Endothelial cell of umbilical vein (primary cell): ENCODE results near the gene CKAP5. TPM values are rescaled to one million over a fixed set of nuclear protein-coding genes. Genes with fewer than 3 reads are reported as not detected.

ENCODE experiments used
- BruUV-seq: library from RNA; stranded (reverse); fragments of 400-500 nt; replicated peaks from 2 replicates; lab custom pipeline; 2021; lab: Mats Ljungman, UMichigan
- CTCF ChIA-PET: fragments of 300-600, 350-600 bp; sonication (Branson Sonifier 250); formaldehyde crosslinking; loops from one replicate; lab custom pipeline; 2021; ENCODE audit warnings: antibody characterized with exemption, inconsistent platforms; lab: Charles Lee
- POLR2A ChIA-PET: fragments of 300-600, 350-600 bp; sonication (Branson Sonifier 250); formaldehyde crosslinking; loops from one replicate; lab custom pipeline; 2021; ENCODE audit warnings: antibody characterized with exemption, inconsistent platforms; lab: Charles Lee
- DNase-seq: peaks from one replicate; pipeline ENCODE4 v3.0.0-alpha.2; 2011; ENCODE audit warnings: low read depth, low spot score
- FAIRE-seq: peaks from 2 replicates; lab custom pipeline; 2011; peaks lifted over from hg19 to GRCh38; lab: Jason Lieb, UNC
- H2AFZ ChIP-seq: 2 replicates; pipeline ENCODE4 v1.6.0; 2012; ENCODE audit warnings: low read depth, low read length, control low read depth, inconsistent platforms
- H3K27ac ChIP-seq: 2 replicates; pipeline ENCODE4 v1.5.1; 2011; ENCODE audit warnings: low read depth, mild to moderate bottlenecking, control low read depth, low read length, moderate library complexity; ENCODE audit not compliant: insufficient read depth
- H3K27me3 ChIP-seq, 2 experiments: 2 replicates each; pipeline versions ENCODE4 v1.6.0 to v1.6.1; 2011; ENCODE audit warnings: low read length in 2 of 2, mixed read lengths in 1 of 2; ENCODE audit not compliant: control insufficient read depth in 2 of 2, insufficient read depth in 2 of 2
- H3K36me3 ChIP-seq, 2 experiments: 2 replicates in 1 of 2; 3 replicates in 1 of 2; pipeline ENCODE4 v1.5.1; 2011; ENCODE audit warnings: low read length in 2 of 2, mild to moderate bottlenecking in 1 of 2, moderate library complexity in 1 of 2; ENCODE audit not compliant: control insufficient read depth in 2 of 2, insufficient read depth in 2 of 2; ENCODE audit errors: extremely low read depth in 1 of 2
- H3K4me1 ChIP-seq: 3 replicates; pipeline ENCODE4 v1.5.1; 2011; ENCODE audit warnings: mild to moderate bottlenecking, low read length; ENCODE audit not compliant: control insufficient read depth, insufficient read depth; ENCODE audit errors: extremely low read depth
- H3K4me2 ChIP-seq: 2 replicates; pipeline ENCODE4 v1.6.1; 2011; ENCODE audit warnings: low read length, control low read depth, mixed read lengths; ENCODE audit not compliant: insufficient read depth
- H3K4me3 ChIP-seq, 3 experiments: fragments of 200-600 bp in 1 of 3; sonication (generic), shearing (Covaris generic) in 1 of 3; replicated peaks in 1 of 3; 2 replicates each; pipeline ENCODE4 v1.5.1; 2011 to 2016; ENCODE audit warnings: control low read depth in 3 of 3, low read length in 3 of 3, mild to moderate bottlenecking in 2 of 3, inconsistent platforms in 1 of 3, low read depth in 1 of 3, moderate library complexity in 1 of 3; ENCODE audit not compliant: insufficient read depth in 1 of 3
- H3K79me2 ChIP-seq: 2 replicates; pipeline ENCODE4 v1.6.0; 2012; ENCODE audit warnings: low read length, inconsistent platforms; ENCODE audit not compliant: control insufficient read depth, insufficient read depth
- H3K9ac ChIP-seq: replicated peaks from 2 replicates; pipeline ENCODE3; 2011; ENCODE audit warnings: low read length, control low read depth; ENCODE audit not compliant: insufficient read depth; ENCODE audit errors: extremely low read depth
- H3K9me1 ChIP-seq: replicated peaks from 3 replicates; pipeline ENCODE4 v1.6.0; 2011; ENCODE audit warnings: mild to moderate bottlenecking, low read length; ENCODE audit not compliant: control insufficient read depth, insufficient read depth; ENCODE audit errors: extremely low read depth
- H3K9me3 ChIP-seq: replicated peaks from 2 replicates; pipeline ENCODE4 v1.5.1; 2012; ENCODE audit warnings: low read length, inconsistent platforms; ENCODE audit not compliant: control insufficient read depth, insufficient read depth
- H4K20me1 ChIP-seq: replicated peaks from 2 replicates; pipeline ENCODE3; 2011; ENCODE audit warnings: mild to moderate bottlenecking, low read length; ENCODE audit not compliant: control insufficient read depth, insufficient read depth; ENCODE audit errors: extremely low read depth
- EZH2 ChIP-seq: IDR thresholded peaks from 2 replicates; pipeline ENCODE4 v1.6.1; 2012; ENCODE audit warnings: borderline replicate concordance, low read depth, mild to moderate bottlenecking, moderate library complexity, low read length, inconsistent platforms; ENCODE audit not compliant: severe bottlenecking
- GATA2 ChIP-seq: IDR thresholded peaks from 2 replicates; pipeline ENCODE4 v1.7.0; 2011; ENCODE audit warnings: low read depth, mild to moderate bottlenecking, moderate library complexity, mixed read lengths, low read length; ENCODE audit not compliant: insufficient read length, insufficient read depth
- JUN ChIP-seq: IDR thresholded peaks from 2 replicates; pipeline ENCODE4 v1.6.1; 2011; ENCODE audit warnings: borderline replicate concordance, low read depth; ENCODE audit not compliant: insufficient read length, insufficient read depth
- MYC ChIP-seq: IDR thresholded peaks from one replicate; pipeline ENCODE4 v1.6.1; 2011; ENCODE audit warnings: mild to moderate bottlenecking, low read depth, low read length
- POLR2A ChIP-seq: IDR thresholded peaks from 2 replicates; pipeline ENCODE4 v1.6.1; 2012; ENCODE audit warnings: low read depth, mild to moderate bottlenecking, control low read depth, low read length
- POLR2AphosphoS5 ChIP-seq: IDR thresholded peaks from 2 replicates; pipeline ENCODE4 v1.6.1; 2012; ENCODE audit warnings: low read depth, mild to moderate bottlenecking, control low read depth, low read length, moderate library complexity; ENCODE audit not compliant: insufficient read depth
- dilution Hi-C: fragments of 300-500 bp; cut with MboI; formaldehyde crosslinking; loops from one replicate; pipeline ENCODE4 v1.15.0; 2019; ENCODE audit warnings: low sequenced_read_pairs; ENCODE audit not compliant: extremely low pct_ligation_motif_present
- intact Hi-C: fragments of 100-400 bp; cut with micrococcal nuclease; formaldehyde crosslinking; loops from one replicate; pipeline ENCODE4 v1.10.0; 2022
- polyA plus RNA-seq, 4 experiments: library from polyadenylated mRNA; depleted of rRNA in 3 of 4; stranded (reverse) in 3 of 4; unstranded in 1 of 4; fragments of >200 nt; gene quantifications; 2 replicates each; pipeline versions ENCODE4 v1.2.1 to v1.2.3, GENCODE V29; 2011 to 2012; ENCODE audit warnings: missing spikeins in 1 of 4
- total RNA-seq: library from RNA; stranded (reverse); gene quantifications from 2 replicates; pipeline ENCODE4 v1.2.3, GENCODE V29; 2021
- TF ChIP-seq, protein P1 (sequence below), 2 donors: IDR thresholded peaks; 1 replicate in 1 of 2; 2 replicates in 1 of 2; pipeline ENCODE4 v1.5.1; 2011; ENCODE audit warnings: low read length in 2 of 2, mild to moderate bottlenecking in 2 of 2, moderate library complexity in 2 of 2, control low read depth in 1 of 2, inconsistent platforms in 1 of 2, low read depth in 1 of 2; ENCODE audit not compliant: insufficient read depth in 1 of 2; ENCODE audit errors: extremely low read depth in 1 of 2
- TF ChIP-seq, protein P2 (sequence below): IDR thresholded peaks from 2 replicates; pipeline ENCODE4 v1.6.1; 2011; ENCODE audit not compliant: insufficient read depth, insufficient read length

CKAP5 gene
- total and polyA plus RNA-seq, 2 donors (not counting 3 experiments of a cell fraction or from before 2014, with no cell fraction given): 47.4 to 138 TPM

GRCh38 chr11:46700241-46701077, 145.6 kb downstream of the CKAP5 start, which contains the start of the genes ARHGAP1 and ZNF408:
ARHGAP1 (minus strand) TSS chr11:46700619; CDS start chr11:46696107, 4,512 bp downstream.
ZNF408 (plus strand) TSS chr11:46701031; CDS start chr11:46701048, 17 bp downstream.
- Histone ChIP-seq H3K27me3 (no peaks in the 10 kb centered on the region), H3K27ac (peak within 1 kb of the TSS; percentile 89), H4K20me1 (no peaks in the 10 kb centered on the region), H3K9ac (peak within 1 kb of the TSS; percentile 92), H2AFZ (peak within 1 kb of the TSS; percentile 98), H3K79me2 (peaks cover 33% of the 10 kb centered on the region), H3K4me2 (peak within 1 kb of the TSS; percentile 74), H3K4me3 (peak within 1 kb of the TSS; percentile 70 to 87 (median 79)), H3K9me3 (no peaks in the 10 kb centered on the region), H3K4me1 (peaks cover 5% of the 10 kb centered on the region), H3K36me3 (peaks cover 9 to 30% of the 10 kb centered on the region in 2 experiments), H3K9me1 (no peaks in the 10 kb centered on the region)
- TF ChIP-seq JUN (no peak), MYC (no peak), EZH2 (no peak), GATA2 (no peak), POLR2A (peak; percentile 94), POLR2AphosphoS5 (peak; percentile 93)
- TF ChIP-seq, protein P1, sequence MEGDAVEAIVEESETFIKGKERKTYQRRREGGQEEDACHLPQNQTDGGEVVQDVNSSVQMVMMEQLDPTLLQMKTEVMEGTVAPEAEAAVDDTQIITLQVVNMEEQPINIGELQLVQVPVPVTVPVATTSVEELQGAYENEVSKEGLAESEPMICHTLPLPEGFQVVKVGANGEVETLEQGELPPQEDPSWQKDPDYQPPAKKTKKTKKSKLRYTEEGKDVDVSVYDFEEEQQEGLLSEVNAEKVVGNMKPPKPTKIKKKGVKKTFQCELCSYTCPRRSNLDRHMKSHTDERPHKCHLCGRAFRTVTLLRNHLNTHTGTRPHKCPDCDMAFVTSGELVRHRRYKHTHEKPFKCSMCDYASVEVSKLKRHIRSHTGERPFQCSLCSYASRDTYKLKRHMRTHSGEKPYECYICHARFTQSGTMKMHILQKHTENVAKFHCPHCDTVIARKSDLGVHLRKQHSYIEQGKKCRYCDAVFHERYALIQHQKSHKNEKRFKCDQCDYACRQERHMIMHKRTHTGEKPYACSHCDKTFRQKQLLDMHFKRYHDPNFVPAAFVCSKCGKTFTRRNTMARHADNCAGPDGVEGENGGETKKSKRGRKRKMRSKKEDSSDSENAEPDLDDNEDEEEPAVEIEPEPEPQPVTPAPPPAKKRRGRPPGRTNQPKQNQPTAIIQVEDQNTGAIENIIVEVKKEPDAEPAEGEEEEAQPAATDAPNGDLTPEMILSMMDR (IDR thresholded peaks at IDR 0.05; ENCODE audit: extremely low read depth in 1 of 2, insufficient read depth in 1 of 2, low read depth in 1 of 2, low read length in 2 of 2): no peak
- TF ChIP-seq, protein P2, sequence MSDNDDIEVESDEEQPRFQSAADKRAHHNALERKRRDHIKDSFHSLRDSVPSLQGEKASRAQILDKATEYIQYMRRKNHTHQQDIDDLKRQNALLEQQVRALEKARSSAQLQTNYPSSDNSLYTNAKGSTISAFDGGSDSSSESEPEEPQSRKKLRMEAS: peak; percentile 74
- intact Hi-C loops (loop anchor here (1.0 to 2.0 kb wide), 3 partner anchors 36 to 312 kb away; no protein-coding TSS in a partner anchor), dilution Hi-C loops (no loop called here)
- peak; percentile 99 for FAIRE-seq
- BruUV-seq: no TSS peak
- peak; percentile 98 for DNase-seq
- POLR2A ChIA-PET: interaction anchor here (1.0 kb wide), 1 partner anchor 13 kb away, joined by 3 read pairs; no protein-coding TSS in a partner anchor
- CTCF ChIA-PET: interaction anchor here (0.6 to 1.1 kb wide), 5 partner anchors 26 to 317 kb away, joined by 3 to 4 read pairs (median 3); partner anchors contain the start of gene CHRM4
